MM.1S (cell line): ENCODE results near the gene EREG.

Experiments
- DNase-seq: peaks from one replicate; pipeline ENCODE4 v3.0.0-alpha.2; 2015
- H2AFZ ChIP-seq: fragments of 300-600 bp; sonication (generic); 2 replicates; pipeline ENCODE4 v1.6.0; 2016; ENCODE audit warnings: antibody characterized with exemption, low read length
- H3F3A ChIP-seq: fragments of 300-600 bp; sonication (generic); 2 replicates; pipeline ENCODE4 v1.6.1; 2016; ENCODE audit warnings: mild to moderate bottlenecking, antibody characterized with exemption, low read length, moderate library complexity, mixed read lengths; ENCODE audit not compliant: insufficient read depth
- H3K27ac ChIP-seq: fragments of 300-600 bp; sonication (generic); 2 replicates; pipeline ENCODE4 v1.5.1; 2016; ENCODE audit warnings: mild to moderate bottlenecking, low read length
- H3K27me3 ChIP-seq: fragments of 300-600 bp; sonication (generic); replicated peaks from 2 replicates; pipeline ENCODE4 v1.6.0; 2016; ENCODE audit warnings: low read length; ENCODE audit not compliant: insufficient read depth
- H3K36me3 ChIP-seq: fragments of 300-600 bp; sonication (generic); replicated peaks from 2 replicates; pipeline ENCODE4 v1.6.1; 2016; ENCODE audit warnings: mild to moderate bottlenecking, low read length, mixed read lengths; ENCODE audit not compliant: insufficient read depth
- H3K4me1 ChIP-seq: fragments of 300-600 bp; sonication (generic); 2 replicates; pipeline ENCODE4 v1.6.1; 2016; ENCODE audit warnings: low read length, mixed read lengths
- H3K4me2 ChIP-seq: fragments of 300-600 bp; sonication (generic); 2 replicates; pipeline ENCODE4 v1.6.0; 2016; ENCODE audit warnings: low read depth, low read length
- H3K4me3 ChIP-seq: fragments of 300-600 bp; sonication (generic); 2 replicates; pipeline ENCODE4 v1.5.1; 2016; ENCODE audit warnings: low read length, mixed read lengths
- H3K79me2 ChIP-seq: fragments of 300-600 bp; sonication (generic); 2 replicates; pipeline ENCODE4 v1.6.1; 2016; ENCODE audit warnings: mixed run types, low read length, mixed read lengths
- H3K9ac ChIP-seq: fragments of 300-600 bp; sonication (generic); 2 replicates; pipeline ENCODE4 v1.6.1; 2016; ENCODE audit warnings: low read length, mixed read lengths
- H3K9me2 ChIP-seq: fragments of 300-600 bp; sonication (generic); replicated peaks from 2 replicates; pipeline ENCODE4 v1.6.1; 2016; ENCODE audit warnings: mild to moderate bottlenecking, low read length, mixed read lengths; ENCODE audit not compliant: insufficient read depth
- H3K9me3 ChIP-seq: fragments of 300-600 bp; sonication (generic); replicated peaks from 2 replicates; pipeline ENCODE4 v1.6.1; 2016; ENCODE audit warnings: mild to moderate bottlenecking, low read length, mixed read lengths; ENCODE audit not compliant: insufficient read depth
- H4K20me1 ChIP-seq: fragments of 300-600 bp; sonication (generic); 2 replicates; pipeline ENCODE4 v1.6.1; 2016; ENCODE audit warnings: mild to moderate bottlenecking, low read length, moderate library complexity, mixed read lengths; ENCODE audit not compliant: insufficient read depth
- EZH2 ChIP-seq: fragments of 300-600 bp; sonication (generic); optimal IDR thresholded peaks from 2 replicates; pipeline ENCODE3; 2017; ENCODE audit warnings: low read depth, mild to moderate bottlenecking, antibody characterized with exemption, low read length, mixed read lengths
- EZH2phosphoT487 ChIP-seq: fragments of 300-600 bp; sonication (generic); IDR thresholded peaks from 2 replicates; pipeline ENCODE4 v1.6.1; 2018; ENCODE audit warnings: antibody characterized with exemption, low read length
- TF ChIP-seq, protein P1 (sequence below): fragments of 300-600 bp; sonication (generic); IDR thresholded peaks from 2 replicates; pipeline ENCODE4 v1.5.1; 2016; ENCODE audit warnings: antibody characterized with exemption, low read length, mixed read lengths

Gene EREG

DNA sequence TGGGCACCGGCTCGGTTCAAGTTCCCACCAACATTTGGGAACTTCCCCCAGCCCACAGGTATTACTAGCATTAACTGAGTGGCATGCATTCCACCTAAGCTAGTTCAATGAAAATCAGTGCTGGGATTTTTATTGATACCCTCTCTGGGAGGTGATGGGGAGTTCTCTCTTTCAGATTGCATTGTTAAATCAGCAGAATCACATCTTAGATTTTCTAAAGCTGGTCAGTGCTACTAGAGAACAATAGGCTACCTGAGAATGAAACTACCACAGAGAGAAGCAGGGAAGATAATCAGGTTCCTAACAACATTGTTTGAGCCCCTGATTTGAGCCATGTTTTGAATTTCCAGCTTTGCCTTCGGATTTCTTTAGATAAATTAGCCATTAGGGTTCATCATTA lies 40.7 kb upstream of the EREG start:
- no peaks in the 10 kb centered on the region for H3K27me3 ChIP-seq
- H3K4me3 ChIP-seq = no peak overlapping the region
- H3K79me2 ChIP-seq = no peaks in the 10 kb centered on the region
- 0 out of 2 replicates have a peak overlapping the region, but pooled peaks have one; percentile 29 for H2AFZ ChIP-seq
- no peak overlapping the region for H3K9ac ChIP-seq
- H3K36me3 ChIP-seq = no peaks in the 10 kb centered on the region
- no peaks in the 10 kb centered on the region for H4K20me1 ChIP-seq
- TF ChIP-seq, protein P1, sequence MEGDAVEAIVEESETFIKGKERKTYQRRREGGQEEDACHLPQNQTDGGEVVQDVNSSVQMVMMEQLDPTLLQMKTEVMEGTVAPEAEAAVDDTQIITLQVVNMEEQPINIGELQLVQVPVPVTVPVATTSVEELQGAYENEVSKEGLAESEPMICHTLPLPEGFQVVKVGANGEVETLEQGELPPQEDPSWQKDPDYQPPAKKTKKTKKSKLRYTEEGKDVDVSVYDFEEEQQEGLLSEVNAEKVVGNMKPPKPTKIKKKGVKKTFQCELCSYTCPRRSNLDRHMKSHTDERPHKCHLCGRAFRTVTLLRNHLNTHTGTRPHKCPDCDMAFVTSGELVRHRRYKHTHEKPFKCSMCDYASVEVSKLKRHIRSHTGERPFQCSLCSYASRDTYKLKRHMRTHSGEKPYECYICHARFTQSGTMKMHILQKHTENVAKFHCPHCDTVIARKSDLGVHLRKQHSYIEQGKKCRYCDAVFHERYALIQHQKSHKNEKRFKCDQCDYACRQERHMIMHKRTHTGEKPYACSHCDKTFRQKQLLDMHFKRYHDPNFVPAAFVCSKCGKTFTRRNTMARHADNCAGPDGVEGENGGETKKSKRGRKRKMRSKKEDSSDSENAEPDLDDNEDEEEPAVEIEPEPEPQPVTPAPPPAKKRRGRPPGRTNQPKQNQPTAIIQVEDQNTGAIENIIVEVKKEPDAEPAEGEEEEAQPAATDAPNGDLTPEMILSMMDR = no peak
- TF ChIP-seq EZH2phosphoT487 (no peak), EZH2 (no peak)
- H3K9me2 ChIP-seq = no peaks in the 10 kb centered on the region
- DNase-seq = peak; percentile 52
- no peaks in the 10 kb centered on the region; the same call in 1 of the 2 replicates for H3F3A ChIP-seq
- H3K4me2 ChIP-seq = peak overlapping the region; percentile 6; the same call in 1 of the 2 replicates
- peaks cover 24% of the 10 kb centered on the region for H3K4me1 ChIP-seq
- H3K27ac ChIP-seq = peak overlapping the region; percentile 1; the same call in 1 of the 2 replicates
- H3K9me3 ChIP-seq = no peaks in the 10 kb centered on the region

DNA sequence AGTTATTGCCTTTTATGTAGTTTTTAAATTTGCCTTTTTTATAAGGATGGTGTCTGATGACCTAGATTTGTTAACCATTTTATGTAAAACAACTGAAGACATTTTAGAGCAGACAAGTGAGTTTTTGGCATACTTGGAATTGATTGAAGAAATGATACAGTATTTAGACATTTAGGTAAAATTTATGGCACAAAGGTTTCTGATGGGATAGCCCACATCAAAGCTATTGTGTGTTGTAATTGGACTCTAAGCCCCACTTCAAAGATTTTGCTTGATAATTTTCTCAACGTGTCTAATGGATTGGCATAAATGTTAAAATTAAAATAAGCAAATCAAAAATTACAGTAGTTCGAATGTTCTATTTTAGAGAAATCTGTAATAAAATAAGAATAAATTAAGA lies 39.1 kb upstream of the EREG start:
- DNase-seq = no peak
- Histone ChIP-seq H3K27ac (no peak overlapping the region), H3K4me3 (no peak overlapping the region), H3K4me1 (peaks cover 15% of the 10 kb centered on the region), H3F3A (no peaks in the 10 kb centered on the region; the same call in 1 of the 2 replicates), H3K27me3 (no peaks in the 10 kb centered on the region), H3K9me3 (no peaks in the 10 kb centered on the region), H3K4me2 (no peak overlapping the region), H3K36me3 (no peaks in the 10 kb centered on the region), H4K20me1 (no peaks in the 10 kb centered on the region), H3K9me2 (no peaks in the 10 kb centered on the region), H2AFZ (no peak overlapping the region), H3K79me2 (no peaks in the 10 kb centered on the region), H3K9ac (no peak overlapping the region)
- TF ChIP-seq, protein P1 = no peak
- TF ChIP-seq EZH2phosphoT487 = no peak
- no peak for TF ChIP-seq EZH2

DNA sequence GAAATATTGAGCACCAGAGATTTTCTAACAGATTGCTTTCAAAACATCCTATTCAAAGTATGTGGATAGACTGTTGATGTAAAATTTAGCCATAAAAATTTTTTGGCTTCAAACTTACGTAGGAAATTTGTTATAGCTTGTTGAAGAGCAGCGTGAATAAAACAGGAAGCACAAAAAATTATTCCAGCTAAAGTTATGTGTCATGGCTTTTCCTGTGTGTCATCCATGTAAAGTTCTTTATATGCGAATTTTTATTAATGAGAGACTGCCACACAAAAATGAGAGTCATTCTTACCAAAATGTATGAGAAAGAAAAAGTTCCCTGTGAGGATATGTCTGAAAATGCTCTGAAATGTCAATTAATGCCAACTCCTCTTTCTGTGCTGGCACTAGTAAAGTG lies 37.2 kb upstream of the EREG start:
- Histone ChIP-seq H3K27ac (no peak overlapping the region), H2AFZ (no peak overlapping the region), H3K27me3 (no peaks in the 10 kb centered on the region), H3K9me3 (no peaks in the 10 kb centered on the region), H3K4me3 (no peak overlapping the region), H3K9ac (no peak overlapping the region), H4K20me1 (no peaks in the 10 kb centered on the region), H3K79me2 (no peaks in the 10 kb centered on the region), H3K9me2 (no peaks in the 10 kb centered on the region), H3K4me1 (peaks cover 15% of the 10 kb centered on the region), H3F3A (no peaks in the 10 kb centered on the region; the same call in 1 of the 2 replicates), H3K36me3 (no peaks in the 10 kb centered on the region), H3K4me2 (no peak overlapping the region)
- TF ChIP-seq, protein P1 = no peak
- TF ChIP-seq EZH2phosphoT487 (no peak), EZH2 (no peak)
- no peak for DNase-seq
